H54 (cell line): ENCODE results near the gene SPRED2.

Experiments
- DNase-seq: peaks from one replicate; pipeline ENCODE4 v3.0.0; 2011; ENCODE audit warnings: low spot score, mixed read lengths; ENCODE audit not compliant: insufficient read length
- FAIRE-seq: peaks from 3 replicates; lab custom pipeline; 2011; peaks lifted over from hg19 to GRCh38; lab: Jason Lieb, UNC
- POLR2A ChIP-seq: IDR thresholded peaks from 2 replicates; pipeline ENCODE4 v1.6.1; 2011; ENCODE audit warnings: low read depth, mild to moderate bottlenecking, low read length

SPRED2 gene

DNA sequence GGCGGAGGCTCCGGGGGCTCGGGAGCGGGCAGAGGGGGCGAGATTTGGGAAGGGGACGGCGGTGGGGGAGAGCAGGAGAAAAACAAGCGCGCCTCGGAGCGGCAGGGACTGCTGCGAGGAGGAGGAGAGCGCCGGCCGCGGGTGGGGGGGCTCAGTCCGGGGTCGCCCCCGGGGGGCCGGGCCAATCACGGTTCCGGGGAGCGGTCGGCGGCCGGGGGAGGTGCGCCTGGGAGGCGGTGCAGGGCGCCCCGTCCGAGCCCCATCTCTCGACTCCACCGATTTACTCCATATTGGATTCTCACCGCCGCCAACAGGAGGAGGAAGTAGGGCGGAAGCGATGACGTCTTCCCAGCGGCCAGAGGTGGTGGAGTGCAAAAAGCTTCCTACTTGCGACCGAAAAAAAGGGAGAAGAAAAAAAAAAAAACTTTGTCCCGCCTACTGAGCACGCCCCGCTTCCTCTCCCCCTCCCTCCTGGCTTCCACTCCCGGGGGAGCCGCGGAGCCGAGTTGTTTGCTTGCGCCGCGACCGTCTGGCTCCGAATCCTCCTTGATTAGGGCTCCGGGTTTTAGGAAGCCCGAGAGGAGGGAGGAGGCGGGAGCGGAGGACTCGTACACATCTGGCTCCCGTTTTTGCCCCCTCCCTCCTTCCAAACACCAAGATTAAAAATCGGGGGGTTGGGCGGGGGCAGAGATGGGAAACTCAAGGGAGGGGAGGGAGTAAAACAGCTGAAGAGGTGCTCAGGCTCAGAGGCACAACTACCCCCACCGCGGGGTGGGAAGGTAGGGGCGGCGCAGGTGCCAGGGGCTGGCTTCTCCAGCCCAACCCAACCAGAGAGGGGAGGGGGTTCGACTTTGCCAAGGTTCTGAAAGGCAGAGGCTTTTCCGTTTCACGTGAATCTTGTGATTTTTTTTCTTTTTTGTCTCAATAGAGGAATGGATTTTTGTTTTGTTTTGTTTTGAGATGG is at the start of gene SPRED2:
TSS of gene SPRED2 (minus strand) at position 373 of the 964 bp plus-strand sequence. CDS start 612 bp downstream, outside the sequence.
- TF ChIP-seq POLR2A: peak; percentile 62
- DNase-seq: peak; percentile 86
- FAIRE-seq: no peak

GRCh38 chr2:65481961-65482360 is 49.6 kb upstream of the SPRED2 start:
- TF ChIP-seq POLR2A: no peak
- DNase-seq (no peak), FAIRE-seq (no peak)

GRCh38 chr2:65479524-65479923 is 47.1 kb upstream of the SPRED2 start:
- DNase-seq (no peak), FAIRE-seq (no peak)
- TF ChIP-seq POLR2A: no peak

DNA sequence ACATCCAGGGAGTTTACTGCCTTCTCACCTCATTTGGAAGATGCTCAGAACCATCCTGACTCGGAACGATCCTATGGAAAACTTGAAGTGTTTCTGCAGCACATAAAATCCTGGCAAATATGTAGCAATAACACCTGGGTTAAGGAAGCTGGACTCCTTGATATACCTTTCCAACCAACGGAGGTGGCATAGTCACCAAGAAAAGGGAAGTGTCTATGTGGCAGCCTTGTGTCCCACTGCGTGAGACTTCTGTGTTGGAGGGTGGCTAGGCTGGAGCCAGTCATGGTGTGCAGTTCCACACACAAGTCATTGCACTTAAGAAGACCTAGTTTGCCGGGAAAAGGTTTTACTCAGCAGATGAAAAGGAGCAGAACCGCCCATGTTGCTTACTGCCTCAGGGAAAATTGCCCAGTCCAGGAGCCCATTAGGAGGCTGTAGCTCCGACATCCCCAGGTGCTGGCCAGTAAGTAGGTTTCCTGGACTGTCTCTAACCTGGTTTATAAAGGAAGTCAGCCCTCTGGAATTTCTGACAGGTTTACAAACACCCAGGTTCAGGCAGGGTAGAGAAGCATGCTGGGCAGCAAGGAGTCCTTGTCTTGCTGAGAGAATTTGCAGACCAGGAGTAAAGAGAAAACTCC is 46.2 kb upstream of the SPRED2 start:
- no peak for DNase-seq
- no peak for TF ChIP-seq POLR2A
- no peak for FAIRE-seq

DNA sequence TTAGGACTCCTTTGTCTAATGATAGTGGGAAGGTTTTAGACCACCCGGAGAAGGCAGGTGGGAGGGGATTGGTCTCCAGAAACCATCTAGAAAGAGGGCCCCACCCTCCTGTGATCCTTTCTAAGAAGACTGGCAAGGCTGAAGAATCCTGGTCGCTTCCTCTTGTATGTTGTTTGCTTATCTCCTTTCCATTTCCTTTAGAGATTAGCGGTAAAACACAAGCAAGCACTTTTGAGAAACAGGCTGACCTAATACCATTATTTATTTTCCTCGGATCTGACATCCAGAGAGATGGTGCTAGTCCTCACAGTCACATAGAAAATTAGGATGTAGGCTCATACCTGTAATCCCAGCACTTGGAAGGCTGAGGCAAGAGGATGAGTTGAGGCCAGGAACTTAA is 45.2 kb upstream of the SPRED2 start:
- FAIRE-seq: no peak
- TF ChIP-seq POLR2A: no peak
- DNase-seq: no peak

GRCh38 chr2:65476778-65477177 is 44.4 kb upstream of the SPRED2 start:
- FAIRE-seq (no peak), DNase-seq (no peak)
- no peak for TF ChIP-seq POLR2A

DNA sequence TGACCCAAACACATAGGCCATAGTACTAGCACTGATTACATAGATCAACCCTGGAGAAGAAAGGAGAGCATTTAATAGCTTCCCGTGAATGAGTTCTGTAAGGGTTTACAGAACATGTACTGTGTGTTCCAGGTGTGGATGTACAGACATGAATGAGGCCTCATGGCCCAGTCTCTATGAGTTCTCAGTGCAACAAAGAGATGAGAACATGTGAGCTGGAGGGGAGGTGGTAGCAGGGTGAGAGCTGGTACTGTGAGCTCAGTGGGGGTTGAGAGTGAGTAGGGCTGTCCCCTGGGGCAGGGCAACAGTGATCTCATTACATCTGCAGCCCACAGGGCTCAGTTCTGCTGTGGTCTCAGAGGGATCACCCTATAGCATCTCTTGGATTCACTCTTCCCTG is 42.6 kb upstream of the SPRED2 start:
- TF ChIP-seq POLR2A: no peak
- no peak for FAIRE-seq
- no peak for DNase-seq

DNA sequence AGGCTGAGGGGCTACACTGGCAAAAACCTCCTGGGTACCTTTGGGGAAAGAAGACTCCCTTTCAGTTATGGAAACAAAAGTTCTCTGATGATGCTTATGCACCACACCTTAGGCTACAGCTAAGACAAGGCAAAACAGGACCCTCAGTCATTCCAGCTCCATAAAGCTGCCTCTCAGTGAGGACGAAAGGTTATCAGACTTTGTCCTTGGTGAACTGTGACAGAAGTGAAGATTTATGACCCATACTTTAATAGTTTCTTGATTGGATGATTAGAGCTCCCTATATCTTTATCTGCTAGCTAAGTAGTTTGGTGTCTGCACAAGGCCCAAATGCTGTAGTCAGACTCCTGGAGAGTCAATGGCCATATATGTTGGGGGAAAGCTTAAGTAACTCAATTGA is 40.6 kb upstream of the SPRED2 start:
- no peak for FAIRE-seq
- no peak for TF ChIP-seq POLR2A

DNA sequence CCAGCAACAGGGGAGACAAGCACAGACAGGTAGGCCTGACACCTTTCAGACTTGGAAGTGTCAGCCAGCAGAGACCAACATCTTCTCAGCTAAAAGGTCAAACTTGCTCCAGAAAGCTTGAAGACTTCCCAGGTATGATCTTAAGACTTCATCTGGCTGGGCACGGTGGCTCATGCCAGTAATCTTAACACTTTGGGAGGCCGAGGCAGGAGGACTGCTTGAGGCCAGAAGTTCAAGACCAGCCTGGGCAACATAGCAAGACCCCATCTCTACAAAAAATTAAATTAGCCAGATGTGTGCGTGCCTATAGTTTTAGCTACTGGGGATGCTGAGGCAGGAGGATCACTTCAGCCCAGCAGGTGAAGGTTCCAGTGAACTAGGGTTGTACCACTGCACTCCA is 39.0 kb upstream of the SPRED2 start:
- no peak for TF ChIP-seq POLR2A
- DNase-seq (no peak), FAIRE-seq (no peak)

More for the DNA sequence above, 40.6 kb upstream of the SPRED2 start:
- no peak for DNase-seq

DNA sequence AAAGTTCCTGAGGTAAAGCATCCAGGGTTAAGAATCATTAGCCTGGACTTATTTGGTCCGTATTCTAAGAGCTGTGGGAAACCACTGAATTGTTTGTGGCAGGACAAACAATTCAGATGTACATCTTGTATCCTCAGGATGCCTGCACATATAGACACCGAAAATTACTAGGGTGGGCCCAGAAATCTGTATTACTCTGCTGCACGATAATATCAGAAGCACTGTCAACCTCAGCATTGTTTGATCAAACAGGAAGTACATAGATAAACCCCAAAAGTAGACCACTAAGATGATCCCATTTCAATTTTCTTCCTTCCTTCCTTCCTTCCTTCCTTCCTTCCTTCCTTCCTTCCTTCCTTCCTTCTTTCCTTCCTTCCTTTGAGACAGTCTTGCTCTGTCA is 34.2 kb upstream of the SPRED2 start:
- no peak for FAIRE-seq
- no peak for TF ChIP-seq POLR2A
- DNase-seq: no peak

- no peak for FAIRE-seq
- DNase-seq: no peak
- TF ChIP-seq POLR2A: no peak
Observed at GRCh38 chr2:65465857-65466256, 33.5 kb upstream of the SPRED2 start.

GRCh38 chr2:65465124-65465523 is 32.7 kb upstream of the SPRED2 start:
- DNase-seq (no peak), FAIRE-seq (no peak)
- TF ChIP-seq POLR2A: no peak

GRCh38 chr2:65464604-65465003 is 32.2 kb upstream of the SPRED2 start:
- no peak for DNase-seq
- no peak for FAIRE-seq
- TF ChIP-seq POLR2A: no peak

DNA sequence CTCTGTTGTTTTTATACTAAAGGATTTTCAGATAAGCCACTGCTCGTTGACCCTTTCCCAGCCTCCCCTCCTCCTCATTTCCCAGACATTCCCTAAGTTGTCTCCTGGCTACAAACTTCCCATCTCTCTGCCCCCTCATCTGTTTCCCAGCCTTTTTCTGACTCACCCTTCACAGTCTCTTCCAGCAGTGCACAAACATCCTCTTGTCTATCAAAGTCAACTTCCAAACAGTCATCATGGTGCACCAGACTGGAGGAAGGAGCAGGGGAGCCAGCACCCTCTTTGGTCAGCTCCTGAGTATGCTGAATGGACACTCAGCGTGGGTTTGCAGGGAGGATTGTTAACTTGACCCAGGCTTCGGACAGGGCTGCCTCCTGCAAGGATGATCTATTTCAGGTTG is 26.6 kb upstream of the SPRED2 start:
- DNase-seq: no peak
- FAIRE-seq: no peak
- TF ChIP-seq POLR2A: no peak
